Measurements from ENCODE around the gene CTSS.
"Not testable (repeated sequence)": the region's sequence is repeated elsewhere in the genome, so short reads cannot be mapped to it uniquely, and the experiment has no call there.

DNA sequence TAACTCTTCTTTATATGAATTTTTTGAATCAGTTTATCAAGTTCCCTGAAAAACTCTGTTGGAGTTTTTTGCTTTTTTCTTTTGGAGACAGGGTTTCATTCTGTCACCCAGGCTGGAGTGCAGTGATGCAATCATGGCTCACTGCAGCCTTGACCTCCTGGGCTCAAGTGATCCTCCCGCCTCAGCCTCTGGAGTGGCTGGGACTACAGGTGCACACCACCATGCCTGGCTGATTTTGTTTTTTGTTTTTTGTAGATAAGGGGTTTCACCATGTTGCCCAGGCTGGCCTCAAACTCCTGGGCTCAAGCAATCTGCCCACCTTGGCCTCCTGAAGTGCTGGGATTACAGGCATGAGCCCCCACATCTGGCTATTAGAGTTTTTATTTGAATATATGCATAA is 2.1 kb upstream of the CTSS start:
- TF ChIP-seq, protein P1, sequence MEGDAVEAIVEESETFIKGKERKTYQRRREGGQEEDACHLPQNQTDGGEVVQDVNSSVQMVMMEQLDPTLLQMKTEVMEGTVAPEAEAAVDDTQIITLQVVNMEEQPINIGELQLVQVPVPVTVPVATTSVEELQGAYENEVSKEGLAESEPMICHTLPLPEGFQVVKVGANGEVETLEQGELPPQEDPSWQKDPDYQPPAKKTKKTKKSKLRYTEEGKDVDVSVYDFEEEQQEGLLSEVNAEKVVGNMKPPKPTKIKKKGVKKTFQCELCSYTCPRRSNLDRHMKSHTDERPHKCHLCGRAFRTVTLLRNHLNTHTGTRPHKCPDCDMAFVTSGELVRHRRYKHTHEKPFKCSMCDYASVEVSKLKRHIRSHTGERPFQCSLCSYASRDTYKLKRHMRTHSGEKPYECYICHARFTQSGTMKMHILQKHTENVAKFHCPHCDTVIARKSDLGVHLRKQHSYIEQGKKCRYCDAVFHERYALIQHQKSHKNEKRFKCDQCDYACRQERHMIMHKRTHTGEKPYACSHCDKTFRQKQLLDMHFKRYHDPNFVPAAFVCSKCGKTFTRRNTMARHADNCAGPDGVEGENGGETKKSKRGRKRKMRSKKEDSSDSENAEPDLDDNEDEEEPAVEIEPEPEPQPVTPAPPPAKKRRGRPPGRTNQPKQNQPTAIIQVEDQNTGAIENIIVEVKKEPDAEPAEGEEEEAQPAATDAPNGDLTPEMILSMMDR (IDR thresholded peaks at IDR 0.05): not testable (repeated sequence)
- not testable (repeated sequence) for TF ChIP-seq POLR2A (IDR thresholded peaks at IDR 0.05)
